ENCODE data around the gene NEK4. TPM values are rescaled to one million over a fixed set of nuclear protein-coding genes. Genes with fewer than 3 reads are reported as not detected.

Gene NEK4
- total and polyA plus RNA-seq, 2 donors (not counting 1 experiment from before 2014, with no cell fraction given): 9.0 to 33.8 TPM

DNA sequence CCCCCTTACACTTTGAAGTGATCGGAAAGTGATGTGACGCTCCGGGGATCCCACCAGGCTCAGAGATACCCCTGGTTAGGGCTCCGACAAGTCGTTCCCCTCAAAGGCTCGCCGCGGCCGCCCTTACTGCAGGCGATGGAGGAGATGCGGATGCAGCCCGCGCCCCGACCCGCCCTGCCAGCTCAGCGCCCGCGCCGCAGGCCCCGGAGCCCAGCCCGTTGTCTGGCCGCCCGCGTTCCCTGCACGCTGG, 65.4 kb downstream of the NEK4 start:
- H3K27me3 ChIP-seq (replicated peaks in 1 of 4; ENCODE audit: control extremely low read depth in 1 of 4, control insufficient read depth in 3 of 4, insufficient read depth in 4 of 4, low read length in 3 of 4): no peaks in the 10 kb centered on the region
- peak overlapping the region; percentile 65 to 91 (median 79) for H3K4me3 ChIP-seq (ENCODE audit: control extremely low read depth in 1 of 5, extremely low read depth in 1 of 5, insufficient read depth in 1 of 5, low read depth in 2 of 5, low read length in 4 of 5)
- peak overlapping the region; percentile 96 for H3K9ac ChIP-seq (ENCODE audit: low read length)
- DNase-seq: no peak
- TF ChIP-seq CTCF (IDR thresholded peaks at IDR 0.05) (no peak), EZH2 (IDR thresholded peaks at IDR 0.05; ENCODE audit: borderline replicate concordance, insufficient read depth, low read depth, low read length, poor library complexity, severe bottlenecking) (no peak)
- peak overlapping the region; percentile 98 for H3K4me2 ChIP-seq (replicated peaks; ENCODE audit: low read depth, low read length, poor library complexity, severe bottlenecking)
- CTCF ChIA-PET: no interaction called here
- Mint-ChIP-seq H3K4me3 (peak overlapping the region; percentile 96), H3K9me3 (ENCODE audit: insufficient read depth) (no peaks in the 10 kb centered on the region), H3K27ac (peak overlapping the region; percentile 97), H3K27me3 (no peaks in the 10 kb centered on the region), H3K4me1 (peaks cover 40% of the 10 kb centered on the region)
- H3K36me3 ChIP-seq (replicated peaks in 1 of 2; ENCODE audit: control extremely low read depth in 1 of 2, control insufficient read depth in 1 of 2, extremely low read depth in 1 of 2, insufficient read depth in 2 of 2, low read length in 1 of 2): peaks cover 5 to 13% of the 10 kb centered on the region in 2 experiments
- peak overlapping the region; percentile 98 for H2AFZ ChIP-seq (ENCODE audit: insufficient read depth, low read depth, low read length, poor library complexity, severe bottlenecking)
- no peak for ATAC-seq (ENCODE audit: low read depth)
- H4K20me1 ChIP-seq (ENCODE audit: control insufficient read depth, insufficient read depth, low read length, poor library complexity, severe bottlenecking): no peaks in the 10 kb centered on the region
- peak overlapping the region; percentile 59 to 95 for H3K27ac ChIP-seq (ENCODE audit: low read length in 2 of 2)
- intact Hi-C loops (cut with micrococcal nuclease): loop anchor here (5.0 to 10.0 kb wide), 2 partner anchors 642 to 731 kb away; partner anchors contain the start of genes ABHD14A, ABHD14B and DCP1A
- peaks cover 65% of the 10 kb centered on the region for H3K79me2 ChIP-seq (ENCODE audit: control insufficient read depth, insufficient read depth, low read length)
- WGBS (ENCODE audit: insufficient coverage): under 1% methylated on average over 25 of the region's 25 CpGs
- H3K9me3 ChIP-seq (ENCODE audit: control extremely low read depth in 1 of 3, control insufficient read depth in 2 of 3, insufficient read depth in 1 of 3, low read length in 2 of 3): no peaks in the 10 kb centered on the region
- peaks cover 34 to 41% of the 10 kb centered on the region in 2 donors for H3K4me1 ChIP-seq (ENCODE audit: control insufficient read depth in 2 of 2, insufficient read depth in 2 of 2, low read length in 2 of 2)
- POLR2A ChIA-PET: interaction anchor here (1.3 to 2.0 kb wide), 2 partner anchors 19 to 65 kb away, joined by 3 to 9 read pairs; partner anchors contain the start of genes GNL3, NEK4 and PBRM1

DNA sequence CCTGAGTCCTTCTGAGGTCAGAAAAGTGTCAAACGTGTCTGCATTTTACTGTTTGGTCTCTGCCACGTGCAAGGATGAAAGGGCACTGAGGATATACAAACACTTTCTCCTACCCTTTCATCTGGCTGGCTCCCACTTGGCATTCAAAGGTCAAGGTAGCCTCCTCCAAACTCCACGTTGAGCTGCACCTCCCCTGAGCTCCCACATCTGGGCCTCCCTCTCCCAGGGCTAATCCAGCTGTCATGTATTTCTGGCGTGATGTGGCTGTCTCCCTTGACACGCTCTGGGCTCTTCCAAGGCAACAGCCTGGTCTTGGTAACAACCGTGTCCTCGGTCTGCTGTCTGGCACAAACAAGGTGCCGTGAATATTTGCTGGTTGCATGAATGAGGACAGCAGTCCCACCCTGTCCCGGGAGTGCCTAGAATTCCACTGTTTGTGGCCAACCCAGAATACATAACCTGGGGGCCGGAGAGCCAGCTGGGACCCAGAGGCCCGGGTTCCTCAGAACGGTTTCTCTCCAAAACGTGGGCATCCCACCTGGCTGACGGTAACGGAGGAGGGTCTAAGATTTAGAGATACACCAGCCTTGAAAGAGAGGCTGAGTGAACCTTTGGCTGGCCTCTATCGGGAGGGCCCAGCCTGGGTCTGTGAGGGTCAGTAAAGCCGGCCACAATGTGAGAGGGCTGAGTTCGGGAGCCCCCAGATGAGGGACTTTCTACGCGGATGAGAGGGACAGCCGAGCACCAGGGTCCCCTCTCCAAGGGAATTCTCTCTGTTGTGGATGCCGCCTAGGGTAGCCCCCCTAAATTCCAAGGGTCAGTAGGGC, 65.9 kb downstream of the NEK4 start:
- Histone ChIP-seq H3K4me1 (ENCODE audit: control insufficient read depth in 2 of 2, insufficient read depth in 2 of 2, low read length in 2 of 2) (peaks cover 29 to 36% of the 10 kb centered on the region in 2 donors), H3K27ac (ENCODE audit: low read length in 2 of 2) (peak overlapping the region; percentile 59 to 95), H3K9ac (ENCODE audit: low read length) (peak overlapping the region; percentile 96), H3K4me3 (ENCODE audit: control extremely low read depth in 1 of 5, extremely low read depth in 1 of 5, insufficient read depth in 1 of 5, low read depth in 2 of 5, low read length in 4 of 5) (peak overlapping the region; percentile 65 to 91 (median 79)), H3K79me2 (ENCODE audit: control insufficient read depth, insufficient read depth, low read length) (peaks cover 65% of the 10 kb centered on the region), H3K4me2 (replicated peaks; ENCODE audit: low read depth, low read length, poor library complexity, severe bottlenecking) (peak overlapping the region; percentile 98), H3K27me3 (replicated peaks in 1 of 4; ENCODE audit: control extremely low read depth in 1 of 4, control insufficient read depth in 3 of 4, insufficient read depth in 4 of 4, low read length in 3 of 4) (no peaks in the 10 kb centered on the region), H3K9me3 (ENCODE audit: control extremely low read depth in 1 of 3, control insufficient read depth in 2 of 3, insufficient read depth in 1 of 3, low read length in 2 of 3) (no peaks in the 10 kb centered on the region), H2AFZ (ENCODE audit: insufficient read depth, low read depth, low read length, poor library complexity, severe bottlenecking) (peak overlapping the region; percentile 98), H3K36me3 (replicated peaks in 1 of 2; ENCODE audit: control extremely low read depth in 1 of 2, control insufficient read depth in 1 of 2, extremely low read depth in 1 of 2, insufficient read depth in 2 of 2, low read length in 1 of 2) (peaks cover 5 to 15% of the 10 kb centered on the region in 2 experiments), H4K20me1 (ENCODE audit: control insufficient read depth, insufficient read depth, low read length, poor library complexity, severe bottlenecking) (no peaks in the 10 kb centered on the region)
- Mint-ChIP-seq H3K4me3 (peak overlapping the region; percentile 96), H3K9me3 (ENCODE audit: insufficient read depth) (no peaks in the 10 kb centered on the region), H3K27me3 (no peaks in the 10 kb centered on the region), H3K4me1 (peaks cover 36% of the 10 kb centered on the region), H3K27ac (peak overlapping the region; percentile 97)
- TF ChIP-seq EZH2 (IDR thresholded peaks at IDR 0.05; ENCODE audit: borderline replicate concordance, insufficient read depth, low read depth, low read length, poor library complexity, severe bottlenecking): no peak
- no peak for TF ChIP-seq CTCF (IDR thresholded peaks at IDR 0.05)
- POLR2A ChIA-PET: interaction anchor here (0.7 to 2.0 kb wide), 4 partner anchors 19 to 75 kb away, joined by 3 to 9 read pairs (median 6); partner anchors contain the start of genes GNL3, NEK4 and PBRM1
- CTCF ChIA-PET: no interaction called here
- 8% methylated on average over 22 of the region's 22 CpGs for WGBS (ENCODE audit: insufficient coverage)
- intact Hi-C loops (cut with micrococcal nuclease): loop anchor here (5.0 to 10.0 kb wide), 2 partner anchors 642 to 730 kb away; partner anchors contain the start of genes ABHD14A, ABHD14B and DCP1A
- ATAC-seq (ENCODE audit: low read depth) (no peak), DNase-seq (peak; percentile 40)

Measured in B cell (primary cell).